ENCODE measurements around the gene PTPRU.
A peak's percentile ranks its signal among the peaks of the same experiment; 100 is the strongest.

PTPRU gene

DNA sequence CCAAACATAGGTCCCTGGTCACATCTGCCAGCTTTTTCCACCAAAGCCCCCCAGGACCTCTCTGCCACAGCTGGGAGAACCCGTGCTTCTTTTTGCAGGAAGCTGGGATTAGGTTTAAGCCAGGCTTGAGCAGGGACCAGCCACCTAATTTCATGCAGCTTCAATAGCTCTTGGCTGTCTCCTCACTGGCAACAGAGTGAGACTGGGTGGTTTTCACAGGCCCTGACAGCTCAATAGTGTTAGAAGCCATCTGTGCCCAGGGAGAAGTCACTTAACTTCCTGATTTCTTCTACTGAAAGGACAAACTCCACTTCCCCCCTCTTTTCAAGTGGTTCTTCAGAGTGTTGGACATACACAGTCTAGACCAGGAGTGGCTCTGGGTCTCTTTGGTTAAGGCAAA, 34.3 kb upstream of the PTPRU start:
- Histone ChIP-seq H3K9me3 (ENCODE audit: severe bottlenecking) (no peaks in the 10 kb centered on the region), H3K4me3 (ENCODE audit: low read depth, low read length) (no peak overlapping the region), H3K36me3 (peaks cover 65% of the 10 kb centered on the region), H3K27me3 (ENCODE audit: insufficient read depth, low read depth, severe bottlenecking) (no peaks in the 10 kb centered on the region), H3K27ac (peak overlapping the region; percentile 44)
- no peak for TF ChIP-seq CTCF (IDR thresholded peaks at IDR 0.05; ENCODE audit: low read depth, low read length)
- DNase-seq: no peak

DNA sequence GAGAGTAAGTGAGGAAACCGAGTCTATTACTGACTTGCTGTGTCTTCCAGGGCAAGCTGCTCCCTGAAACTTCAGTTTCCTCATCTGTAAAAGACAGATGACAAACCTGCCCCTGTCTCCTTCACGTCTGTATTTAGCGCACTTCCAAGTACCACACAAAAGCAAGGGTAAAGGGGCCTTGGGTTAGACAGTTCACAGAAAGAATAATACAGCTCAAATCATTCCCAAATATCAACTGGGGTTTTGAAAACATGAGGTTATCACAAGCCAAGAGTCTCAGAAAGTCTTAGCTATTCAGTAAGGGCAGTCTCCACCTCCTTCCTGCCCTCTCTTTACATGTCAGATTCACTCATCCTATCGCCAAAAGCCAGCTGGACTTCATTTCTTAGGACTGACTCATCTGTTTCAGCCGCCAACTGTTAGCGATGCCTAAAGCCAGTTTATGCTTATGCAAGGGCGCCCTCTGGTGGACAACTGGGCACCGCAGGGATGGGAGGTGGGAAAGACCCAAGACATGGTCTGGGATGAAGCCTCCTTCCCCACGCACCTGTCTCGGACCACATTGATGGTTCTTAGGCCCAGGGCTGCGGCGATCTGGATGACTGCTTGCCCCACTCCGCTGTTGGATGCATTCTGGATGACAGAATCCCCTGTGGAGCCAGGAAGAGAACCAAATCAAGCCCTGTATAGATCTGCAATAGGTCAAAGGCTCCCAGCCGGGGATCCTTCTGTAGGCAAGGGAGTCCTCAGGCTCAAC, 33.6 kb upstream of the PTPRU start:
- Histone ChIP-seq H3K36me3 (peaks cover 63% of the 10 kb centered on the region), H3K9me3 (ENCODE audit: severe bottlenecking) (no peaks in the 10 kb centered on the region), H3K27ac (peak overlapping the region; percentile 44), H3K4me3 (ENCODE audit: low read depth, low read length) (no peak overlapping the region), H3K27me3 (ENCODE audit: insufficient read depth, low read depth, severe bottlenecking) (no peaks in the 10 kb centered on the region)
- peak; percentile 91 for TF ChIP-seq CTCF (IDR thresholded peaks at IDR 0.05; ENCODE audit: low read depth, low read length)
- peak; percentile 94 for DNase-seq

GRCh38 chr1:29208442-29208841, 27.9 kb upstream of the PTPRU start:
- no peaks in the 10 kb centered on the region for H3K27me3 ChIP-seq (ENCODE audit: insufficient read depth, low read depth, severe bottlenecking)
- DNase-seq: no peak
- H3K36me3 ChIP-seq: peaks cover 28% of the 10 kb centered on the region
- H3K27ac ChIP-seq: no peak overlapping the region
- H3K9me3 ChIP-seq (ENCODE audit: severe bottlenecking): no peaks in the 10 kb centered on the region
- TF ChIP-seq CTCF (IDR thresholded peaks at IDR 0.05; ENCODE audit: low read depth, low read length): no peak
- H3K4me3 ChIP-seq (ENCODE audit: low read depth, low read length): no peak overlapping the region

GRCh38 chr1:29209173-29209572, 27.1 kb upstream of the PTPRU start:
- no peak for TF ChIP-seq CTCF (IDR thresholded peaks at IDR 0.05; ENCODE audit: low read depth, low read length)
- Histone ChIP-seq H3K9me3 (ENCODE audit: severe bottlenecking) (no peaks in the 10 kb centered on the region), H3K27me3 (ENCODE audit: insufficient read depth, low read depth, severe bottlenecking) (no peaks in the 10 kb centered on the region), H3K27ac (no peak overlapping the region), H3K36me3 (peaks cover 27% of the 10 kb centered on the region), H3K4me3 (ENCODE audit: low read depth, low read length) (no peak overlapping the region)
- DNase-seq: no peak

DNA sequence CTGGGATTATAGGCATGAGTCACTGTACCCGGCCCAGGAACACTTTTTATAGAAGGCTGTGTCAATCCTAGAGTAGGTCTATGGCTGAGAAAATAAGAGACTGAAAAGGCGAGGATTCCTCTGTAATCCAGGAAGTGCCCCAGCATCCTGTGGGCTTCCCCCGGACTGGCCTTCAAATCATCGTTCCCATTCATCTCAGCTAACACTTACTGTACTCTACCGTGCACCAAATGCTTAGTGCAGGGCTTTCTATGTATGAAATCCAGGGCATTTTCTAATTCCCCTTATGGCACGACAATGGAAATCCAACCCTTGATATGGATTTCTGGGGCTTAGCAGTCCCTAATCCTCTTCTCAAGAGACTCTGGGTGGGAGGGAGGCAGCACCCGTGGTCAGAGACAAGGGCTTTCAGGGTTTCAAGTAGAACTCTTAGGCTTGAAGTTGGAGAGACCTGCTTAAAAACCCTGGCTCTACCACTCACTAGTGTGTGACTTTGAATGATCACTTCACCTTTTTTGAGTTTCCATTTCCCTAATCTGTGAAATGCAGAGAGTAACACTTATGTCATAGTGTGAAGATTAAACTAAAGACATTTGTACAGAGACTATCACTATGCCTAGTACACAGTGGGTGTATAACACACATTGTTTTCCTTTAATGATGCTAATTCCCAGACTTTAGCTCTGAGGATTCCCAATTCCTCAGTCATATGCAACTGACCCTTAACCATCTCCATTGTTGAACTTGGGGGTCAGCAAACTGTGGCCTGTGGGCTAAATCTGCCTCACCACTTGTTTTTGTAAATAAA, 25.8 kb upstream of the PTPRU start:
- Histone ChIP-seq H3K36me3 (peaks cover 24% of the 10 kb centered on the region), H3K27ac (peak overlapping the region; percentile 71), H3K9me3 (ENCODE audit: severe bottlenecking) (no peaks in the 10 kb centered on the region), H3K27me3 (ENCODE audit: insufficient read depth, low read depth, severe bottlenecking) (no peaks in the 10 kb centered on the region), H3K4me3 (ENCODE audit: low read depth, low read length) (no peak overlapping the region)
- DNase-seq: peak; percentile 90
- TF ChIP-seq CTCF (IDR thresholded peaks at IDR 0.05; ENCODE audit: low read depth, low read length): no peak
